GM12801 (cell line): ENCODE measurements around the gene USE1.

ENCODE experiments used
- TF ChIP-seq, protein P1 (sequence below): IDR thresholded peaks from one replicate; pipeline ENCODE4 v1.5.1; 2011; ENCODE audit warnings: control low read depth; ENCODE audit not compliant: insufficient read length; ENCODE audit errors: extremely low read depth

The USE1 gene

DNA sequence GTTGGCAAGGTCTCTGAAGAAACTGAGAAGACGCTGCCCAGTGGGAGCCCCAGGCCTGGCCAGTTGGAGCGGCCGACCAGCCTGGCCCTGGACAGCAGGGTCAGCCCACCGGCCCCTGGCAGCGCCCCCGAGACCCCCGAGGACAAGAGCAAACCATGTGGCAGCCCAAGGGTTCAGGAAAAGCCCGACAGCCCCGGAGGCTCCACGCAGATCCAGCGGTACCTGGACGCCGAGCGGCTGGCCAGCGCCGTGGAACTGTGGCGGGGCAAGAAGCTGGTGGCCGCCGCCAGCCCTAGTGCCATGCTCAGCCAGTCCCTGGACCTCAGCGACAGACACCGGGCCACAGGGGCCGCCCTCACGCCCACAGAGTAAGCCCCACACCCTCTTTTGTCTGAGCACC, 20.1 kb upstream of the USE1 start:
- TF ChIP-seq, protein P1, sequence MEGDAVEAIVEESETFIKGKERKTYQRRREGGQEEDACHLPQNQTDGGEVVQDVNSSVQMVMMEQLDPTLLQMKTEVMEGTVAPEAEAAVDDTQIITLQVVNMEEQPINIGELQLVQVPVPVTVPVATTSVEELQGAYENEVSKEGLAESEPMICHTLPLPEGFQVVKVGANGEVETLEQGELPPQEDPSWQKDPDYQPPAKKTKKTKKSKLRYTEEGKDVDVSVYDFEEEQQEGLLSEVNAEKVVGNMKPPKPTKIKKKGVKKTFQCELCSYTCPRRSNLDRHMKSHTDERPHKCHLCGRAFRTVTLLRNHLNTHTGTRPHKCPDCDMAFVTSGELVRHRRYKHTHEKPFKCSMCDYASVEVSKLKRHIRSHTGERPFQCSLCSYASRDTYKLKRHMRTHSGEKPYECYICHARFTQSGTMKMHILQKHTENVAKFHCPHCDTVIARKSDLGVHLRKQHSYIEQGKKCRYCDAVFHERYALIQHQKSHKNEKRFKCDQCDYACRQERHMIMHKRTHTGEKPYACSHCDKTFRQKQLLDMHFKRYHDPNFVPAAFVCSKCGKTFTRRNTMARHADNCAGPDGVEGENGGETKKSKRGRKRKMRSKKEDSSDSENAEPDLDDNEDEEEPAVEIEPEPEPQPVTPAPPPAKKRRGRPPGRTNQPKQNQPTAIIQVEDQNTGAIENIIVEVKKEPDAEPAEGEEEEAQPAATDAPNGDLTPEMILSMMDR, result no peak

DNA sequence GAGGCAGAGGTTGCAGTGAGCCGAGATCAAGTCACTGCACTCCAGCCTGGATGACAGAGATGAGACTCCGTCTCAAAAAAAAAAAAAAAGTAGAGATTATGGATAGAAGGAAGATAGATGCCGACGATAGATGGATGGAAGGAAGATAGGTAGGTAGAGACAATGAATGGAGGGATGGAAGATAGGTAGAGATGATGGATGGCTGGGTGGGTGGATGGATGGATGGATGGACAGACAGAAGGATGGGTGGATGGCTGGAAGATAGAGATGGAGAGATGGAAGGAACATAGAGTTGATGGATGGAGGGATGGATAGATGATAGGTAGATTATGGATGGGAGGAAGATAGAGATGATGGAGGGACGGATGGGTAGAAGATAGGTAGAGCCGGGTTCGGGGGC, 18.5 kb upstream of the USE1 start:
- TF ChIP-seq, protein P1, result no peak

- TF ChIP-seq, protein P1, result no peak
Measured at GRCh38 chr19:17197666-17198065, 17.5 kb upstream of the USE1 start.

DNA sequence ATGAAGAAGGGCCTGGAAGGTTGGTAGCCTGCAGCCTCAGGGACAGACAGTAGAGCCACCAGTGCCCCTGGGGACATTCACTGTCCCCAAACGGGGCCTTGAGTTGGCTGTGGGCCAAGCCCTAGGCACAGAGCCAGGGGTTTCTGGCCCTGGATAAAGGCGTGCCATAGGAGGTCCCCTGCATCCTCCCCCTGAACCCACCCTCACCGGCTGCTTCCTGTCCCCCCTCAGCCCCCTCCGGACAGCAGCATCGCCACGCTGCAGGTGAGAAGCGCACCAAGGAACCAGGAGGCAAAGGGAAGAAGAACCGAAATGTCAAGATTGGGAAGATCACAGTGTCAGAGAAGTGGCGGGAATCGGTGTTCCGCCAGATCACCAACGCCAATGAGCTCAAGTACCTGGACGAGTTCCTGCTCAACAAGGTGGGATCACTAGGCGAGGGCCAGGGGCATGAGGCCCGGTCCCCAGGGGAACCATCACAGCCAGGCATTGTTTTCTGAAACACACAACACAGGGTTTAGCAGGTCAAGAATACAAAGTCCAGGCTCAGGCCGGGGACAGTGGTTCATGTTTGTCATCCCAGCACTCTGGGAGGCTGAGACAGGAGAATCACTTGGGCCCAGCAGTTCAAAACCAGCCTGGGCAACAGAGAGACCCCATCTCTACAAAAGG, 14.6 kb upstream of the USE1 start:
- TF ChIP-seq, protein P1, result no peak

DNA sequence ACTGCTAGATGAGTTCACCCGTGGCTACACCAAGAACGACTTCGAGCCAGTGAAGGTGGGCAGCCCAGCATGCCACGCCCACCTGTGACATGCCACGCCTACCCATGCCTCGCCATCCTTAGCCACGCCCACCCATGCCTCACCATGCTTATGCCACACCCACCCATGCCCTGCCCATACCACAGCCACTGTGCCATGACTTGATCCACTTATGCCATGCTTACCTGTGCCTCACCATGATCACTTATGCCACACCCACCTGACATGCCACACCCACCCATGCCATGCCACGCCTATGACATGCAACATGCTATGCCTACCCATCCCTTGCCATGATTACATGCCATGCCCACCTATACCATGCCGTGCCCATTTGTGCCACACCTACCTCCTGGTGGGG, 12.9 kb upstream of the USE1 start:
- TF ChIP-seq, protein P1, result no peak

DNA sequence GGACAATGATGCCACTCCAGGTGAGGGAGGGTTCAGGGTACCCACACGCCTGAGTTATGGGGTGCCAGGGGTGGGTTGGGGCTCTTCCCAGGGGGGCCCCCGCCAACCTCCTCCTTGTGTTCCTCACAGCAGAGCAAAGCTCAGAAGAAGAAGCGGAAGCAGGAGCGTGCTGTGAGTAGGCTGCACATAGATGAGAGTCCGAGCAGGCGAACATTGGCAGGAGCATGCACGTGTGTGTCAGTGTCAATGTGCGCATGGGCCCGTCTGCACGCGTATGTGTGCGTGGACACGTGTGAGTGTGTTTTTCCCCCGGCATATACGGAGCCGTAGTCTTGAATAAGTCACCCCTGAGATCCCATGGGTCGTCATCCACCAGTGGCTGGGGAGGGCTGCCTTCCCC, 12.4 kb upstream of the USE1 start:
- TF ChIP-seq, protein P1, result no peak

GRCh38 chr19:17205237-17206140, 9.7 kb upstream of the USE1 start:
- TF ChIP-seq, protein P1, result no peak
